GM19193 (cell line): ENCODE data around the gene CCR7.

Source experiments
- POLR2A ChIP-seq: IDR thresholded peaks from 4 replicates; pipeline ENCODE4 v1.6.1; 2011; ENCODE audit not compliant: insufficient read depth, insufficient read length; ENCODE audit errors: extremely low read depth

CCR7 gene

GRCh38 chr17:40535924-40536294 lies 29.4 kb downstream of the CCR7 start:
- no peak for TF ChIP-seq POLR2A

- no peak for TF ChIP-seq POLR2A
Measured at GRCh38 chr17:40535438-40535837, 29.8 kb downstream of the CCR7 start.

- no peak for TF ChIP-seq POLR2A
Measured at GRCh38 chr17:40534371-40535189, 30.7 kb downstream of the CCR7 start.

- no peak for TF ChIP-seq POLR2A
Measured at GRCh38 chr17:40533896-40534295, 31.4 kb downstream of the CCR7 start.

- no peak for TF ChIP-seq POLR2A
Measured at GRCh38 chr17:40532520-40533253, 32.6 kb downstream of the CCR7 start.

- no peak for TF ChIP-seq POLR2A
Measured at GRCh38 chr17:40531051-40531991, 34.0 kb downstream of the CCR7 start.

- no peak for TF ChIP-seq POLR2A
Measured at GRCh38 chr17:40530531-40530994, 34.7 kb downstream of the CCR7 start.

GRCh38 chr17:40529991-40530390 lies 35.3 kb downstream of the CCR7 start:
- TF ChIP-seq POLR2A, result no peak

GRCh38 chr17:40528692-40529417 lies 36.4 kb downstream of the CCR7 start:
- no peak for TF ChIP-seq POLR2A

GRCh38 chr17:40526668-40527067 lies 38.6 kb downstream of the CCR7 start:
- TF ChIP-seq POLR2A, result no peak

GRCh38 chr17:40525294-40525693 lies 40.0 kb downstream of the CCR7 start:
- TF ChIP-seq POLR2A, result no peak

- TF ChIP-seq POLR2A, result no peak
Measured at GRCh38 chr17:40524243-40524965, 40.9 kb downstream of the CCR7 start.

GRCh38 chr17:40522961-40523310 lies 42.3 kb downstream of the CCR7 start:
- TF ChIP-seq POLR2A, result no peak
